HepG2 (cell line): ENCODE results near the gene LAMA5. TPM values are rescaled to one million over a fixed set of nuclear protein-coding genes. Genes with fewer than 3 reads are reported as not detected.

Experiments used
- EEA1 ChIP-seq: sonication (generic); formaldehyde crosslinking; IDR thresholded peaks from 2 replicates; pipeline ENCODE4 v1.5.1; 2020; ENCODE audit warnings: mild to moderate bottlenecking, missing genetic modification reagents, borderline replicate concordance
- ISL2 ChIP-seq: sonication (generic); formaldehyde crosslinking; IDR thresholded peaks from 2 replicates; pipeline ENCODE4 v1.5.0; 2020; ENCODE audit warnings: missing genetic modification reagents
- PAWR ChIP-seq: sonication (generic); formaldehyde crosslinking; IDR thresholded peaks from 2 replicates; pipeline ENCODE4 v1.4.0; 2020; ENCODE audit warnings: missing genetic modification reagents, mild to moderate bottlenecking, borderline replicate concordance
- PLRG1 ChIP-seq: fragments of 450-650 bp; conservative IDR thresholded peaks from 2 replicates; pipeline ENCODE4 v1.6.1; 2016
- POLR2AphosphoS5 ChIP-seq: IDR thresholded peaks from 2 replicates; pipeline ENCODE4 v1.6.1; 2012; ENCODE audit warnings: low read depth, low read length
- RFXAP ChIP-seq: sonication (generic); formaldehyde crosslinking; IDR thresholded peaks from 2 replicates; pipeline ENCODE4 v1.4.0; 2020; ENCODE audit warnings: missing genetic modification reagents, borderline replicate concordance
- SMYD3 ChIP-seq: sonication (generic); formaldehyde crosslinking; IDR thresholded peaks from 2 replicates; pipeline ENCODE4 v1.8.1; 2023; ENCODE audit warnings: mild to moderate bottlenecking, missing genetic modification reagents
- SP4 ChIP-seq: sonication (generic); formaldehyde crosslinking; IDR thresholded peaks from 2 replicates; pipeline ENCODE4 v1.8.1; 2023; ENCODE audit warnings: mild to moderate bottlenecking, missing genetic modification reagents
- TCF12 ChIP-seq, 2 experiments: fragments of 450-650 bp in 1 of 2; sonication (generic) in 1 of 2; formaldehyde crosslinking in 1 of 2; IDR thresholded peaks; 2 replicates each; pipeline versions ENCODE4 v1.6.1 to v1.8.0; 2017 to 2022; ENCODE audit warnings: antibody characterized with exemption in 1 of 2, mild to moderate bottlenecking in 1 of 2, missing genetic modification reagents in 1 of 2, moderate library complexity in 1 of 2
- ZBTB2 ChIP-seq: sonication (generic); formaldehyde crosslinking; IDR thresholded peaks from 2 replicates; pipeline ENCODE4 v1.8.0; 2022; ENCODE audit warnings: low read depth, missing genetic modification reagents
- ZFP41 ChIP-seq: sonication (generic); formaldehyde crosslinking; IDR thresholded peaks from 2 replicates; pipeline ENCODE4 v1.4.0; 2020; ENCODE audit warnings: mild to moderate bottlenecking, missing genetic modification reagents, borderline replicate concordance
- ZNF260 ChIP-seq: sonication (generic); formaldehyde crosslinking; IDR thresholded peaks from 2 replicates; pipeline ENCODE4 v1.4.0; 2020; ENCODE audit warnings: missing genetic modification reagents, low read depth, mild to moderate bottlenecking, borderline replicate concordance
- ZNF362 ChIP-seq: sonication (generic); formaldehyde crosslinking; IDR thresholded peaks from 2 replicates; pipeline ENCODE4 v1.4.0; 2020; ENCODE audit warnings: missing genetic modification reagents, mild to moderate bottlenecking, borderline replicate concordance
- ZNF431 ChIP-seq: sonication (generic); formaldehyde crosslinking; IDR thresholded peaks from 2 replicates; pipeline ENCODE4 v1.9.0; 2022; ENCODE audit warnings: missing genetic modification reagents, low read depth, mild to moderate bottlenecking, borderline replicate concordance
- ZNF558 ChIP-seq: sonication (generic); formaldehyde crosslinking; IDR thresholded peaks from 2 replicates; pipeline ENCODE4 v1.9.0; 2022; ENCODE audit warnings: mild to moderate bottlenecking, missing genetic modification reagents, borderline replicate concordance
- ZNF614 ChIP-seq: IDR thresholded peaks from 2 replicates; pipeline ENCODE4 v1.6.1; 2018; ENCODE audit warnings: missing biosample characterization, missing genetic modification reagents, inconsistent platforms, borderline replicate concordance
- ZNF629 ChIP-seq: sonication (generic); formaldehyde crosslinking; conservative IDR thresholded peaks from 2 replicates; pipeline ENCODE4 v1.5.0; 2020; ENCODE audit warnings: missing genetic modification reagents
- ZNF687 ChIP-seq: sonication (generic); formaldehyde crosslinking; IDR thresholded peaks from 2 replicates; pipeline ENCODE4 v1.5.1; 2020; ENCODE audit warnings: mild to moderate bottlenecking, missing genetic modification reagents, moderate library complexity
- ZNF768 ChIP-seq: sonication (generic); formaldehyde crosslinking; IDR thresholded peaks from 2 replicates; pipeline ENCODE4 v1.4.0; 2020; ENCODE audit warnings: missing genetic modification reagents
- ZNF782 ChIP-seq: sonication (generic); formaldehyde crosslinking; IDR thresholded peaks from 2 replicates; pipeline ENCODE4 v1.4.0; 2020; ENCODE audit warnings: missing genetic modification reagents, mild to moderate bottlenecking, borderline replicate concordance
- polyA plus RNA-seq, 8 experiments: library from polyadenylated mRNA; depleted of rRNA in 3 of 8; stranded (reverse) in 7 of 8; unstranded in 1 of 8; fragments of >200 nt; fragmentation: Illumina TruSeq in 4 of 8; extraction: Trizol in 4 of 8; gene quantifications; 2 replicates each; pipeline versions ENCODE4 v1.2.1 to v1.2.3, GENCODE V29; 2011 to 2016; ENCODE audit warnings: low read depth in 4 of 8, missing spikeins in 1 of 8, mixed read lengths in 1 of 8; ENCODE audit not compliant: insufficient read depth in 1 of 8
- total RNA-seq, 5 experiments: library from RNA; depleted of rRNA; stranded (reverse); fragments of >200 nt; fragmentation: Illumina TruSeq; extraction: Trizol; gene quantifications; 2 replicates each; pipeline ENCODE4 v1.2.3, GENCODE V29; 2016; ENCODE audit warnings: low read depth in 1 of 5
- TF ChIP-seq, protein P1 (sequence below): sonication (generic); formaldehyde crosslinking; IDR thresholded peaks from 2 replicates; pipeline ENCODE4 v1.5.0; 2020; ENCODE audit warnings: missing genetic modification reagents

The LAMA5 gene
- total and polyA plus RNA-seq, 2 of the 13 experiments (the other 11 are each of a cell fraction or from before 2014, with no cell fraction given) = 21.0 to 44.7 TPM

GRCh38 chr20:62305765-62306413, 61.2 kb downstream of the LAMA5 start (continued):
- TF ChIP-seq ZBTB2 (CRISPR knock-in tag) = no peak
- TF ChIP-seq ZNF782 (CRISPR knock-in tag) = no peak
- no peak for TF ChIP-seq ZNF260 (CRISPR knock-in tag)
- 0 out of 2 replicates have a peak, but pooled peaks have one; percentile 39 for TF ChIP-seq ZNF768 (CRISPR knock-in tag)
- peak; percentile 33; the same call in 1 of the 2 replicates for TF ChIP-seq POLR2AphosphoS5
- no peak for TF ChIP-seq RFXAP (CRISPR knock-in tag)
- no peak for TF ChIP-seq ZNF629 (CRISPR knock-in tag)
- TF ChIP-seq, protein P1, sequence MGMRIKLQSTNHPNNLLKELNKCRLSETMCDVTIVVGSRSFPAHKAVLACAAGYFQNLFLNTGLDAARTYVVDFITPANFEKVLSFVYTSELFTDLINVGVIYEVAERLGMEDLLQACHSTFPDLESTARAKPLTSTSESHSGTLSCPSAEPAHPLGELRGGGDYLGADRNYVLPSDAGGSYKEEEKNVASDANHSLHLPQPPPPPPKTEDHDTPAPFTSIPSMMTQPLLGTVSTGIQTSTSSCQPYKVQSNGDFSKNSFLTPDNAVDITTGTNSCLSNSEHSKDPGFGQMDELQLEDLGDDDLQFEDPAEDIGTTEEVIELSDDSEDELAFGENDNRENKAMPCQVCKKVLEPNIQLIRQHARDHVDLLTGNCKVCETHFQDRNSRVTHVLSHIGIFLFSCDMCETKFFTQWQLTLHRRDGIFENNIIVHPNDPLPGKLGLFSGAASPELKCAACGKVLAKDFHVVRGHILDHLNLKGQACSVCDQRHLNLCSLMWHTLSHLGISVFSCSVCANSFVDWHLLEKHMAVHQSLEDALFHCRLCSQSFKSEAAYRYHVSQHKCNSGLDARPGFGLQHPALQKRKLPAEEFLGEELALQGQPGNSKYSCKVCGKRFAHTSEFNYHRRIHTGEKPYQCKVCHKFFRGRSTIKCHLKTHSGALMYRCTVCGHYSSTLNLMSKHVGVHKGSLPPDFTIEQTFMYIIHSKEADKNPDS (CRISPR knock-in tag) = no peak
- TF ChIP-seq ZNF558 = no peak
- no peak for TF ChIP-seq ZNF362 (CRISPR knock-in tag)
- TF ChIP-seq PAWR (CRISPR knock-in tag) = no peak
- no peak for TF ChIP-seq ISL2 (CRISPR knock-in tag)
- no peak for TF ChIP-seq ZNF431 (CRISPR knock-in tag)
- TF ChIP-seq ZNF687 (CRISPR knock-in tag) = 0 out of 2 replicates have a peak, but pooled peaks have one; percentile 28
- TF ChIP-seq SP4 (CRISPR knock-in tag) = no peak
- TF ChIP-seq SMYD3 (CRISPR knock-in tag) = no peak
- no peak for TF ChIP-seq PLRG1
- no peak for TF ChIP-seq ZNF614 (CRISPR knock-in tag)
- TF ChIP-seq ZFP41 (CRISPR knock-in tag) = no peak
- TF ChIP-seq EEA1 (CRISPR knock-in tag) = no peak
- TF ChIP-seq TCF12 (IDR thresholded peaks at IDR 0.05) = no peak
- TF ChIP-seq TCF12 (CRISPR knock-in tag; IDR thresholded peaks at IDR 0.05) = no peak
